ENCODE data around the gene SLC25A1.
"Not testable (repeated sequence)": the region's sequence is repeated elsewhere in the genome, so short reads cannot be mapped to it uniquely, and the experiment has no call there.

Gene SLC25A1

GRCh38 chr22:19156109-19156508 is 22.4 kb downstream of the SLC25A1 start:
- DNase-seq, result not testable (repeated sequence)

DNA sequence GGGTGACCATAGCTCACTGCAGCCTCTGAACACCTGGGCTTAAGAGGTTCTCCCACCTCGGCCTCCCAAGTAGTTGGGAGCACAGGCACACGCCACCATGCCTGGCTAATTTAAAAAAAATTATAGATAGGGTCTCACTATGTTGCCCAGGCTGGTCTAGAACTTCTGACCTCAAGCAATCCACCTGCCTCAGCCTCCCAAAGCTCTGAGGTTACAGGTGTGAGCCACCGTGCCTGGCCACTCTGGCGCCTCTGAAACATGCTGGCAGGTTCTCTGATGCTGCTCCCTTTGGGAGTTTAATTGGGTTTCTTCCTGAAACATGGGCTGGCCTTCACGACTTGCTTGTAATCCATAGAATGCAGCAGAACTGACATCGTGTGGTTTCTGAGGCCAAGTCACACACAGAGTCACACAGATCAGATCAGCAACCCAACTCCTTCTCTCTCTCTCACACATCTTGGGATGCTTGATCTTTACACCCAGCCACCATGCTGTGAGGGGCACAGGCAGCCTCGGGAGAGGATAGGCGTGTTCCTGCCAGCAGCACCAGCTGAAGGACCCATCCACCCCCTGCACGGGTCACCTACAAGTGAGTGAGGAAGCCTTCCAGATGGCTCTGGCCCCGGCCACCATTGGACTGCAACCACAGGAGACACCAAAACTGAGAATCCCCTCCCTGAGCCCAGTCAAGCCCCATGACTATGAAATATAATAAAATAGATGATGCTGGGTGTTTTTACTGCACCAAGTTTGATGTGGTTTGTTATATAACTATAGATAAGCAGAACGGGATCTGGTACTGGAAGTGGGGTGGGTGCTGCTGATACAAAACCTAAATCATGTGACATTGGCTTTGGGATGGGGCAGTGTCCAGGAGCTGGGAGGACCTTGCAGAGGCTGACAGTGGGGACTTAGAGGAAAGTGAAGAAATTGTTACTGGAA is 25.3 kb downstream of the SLC25A1 start:
- no peak for DNase-seq

DNA sequence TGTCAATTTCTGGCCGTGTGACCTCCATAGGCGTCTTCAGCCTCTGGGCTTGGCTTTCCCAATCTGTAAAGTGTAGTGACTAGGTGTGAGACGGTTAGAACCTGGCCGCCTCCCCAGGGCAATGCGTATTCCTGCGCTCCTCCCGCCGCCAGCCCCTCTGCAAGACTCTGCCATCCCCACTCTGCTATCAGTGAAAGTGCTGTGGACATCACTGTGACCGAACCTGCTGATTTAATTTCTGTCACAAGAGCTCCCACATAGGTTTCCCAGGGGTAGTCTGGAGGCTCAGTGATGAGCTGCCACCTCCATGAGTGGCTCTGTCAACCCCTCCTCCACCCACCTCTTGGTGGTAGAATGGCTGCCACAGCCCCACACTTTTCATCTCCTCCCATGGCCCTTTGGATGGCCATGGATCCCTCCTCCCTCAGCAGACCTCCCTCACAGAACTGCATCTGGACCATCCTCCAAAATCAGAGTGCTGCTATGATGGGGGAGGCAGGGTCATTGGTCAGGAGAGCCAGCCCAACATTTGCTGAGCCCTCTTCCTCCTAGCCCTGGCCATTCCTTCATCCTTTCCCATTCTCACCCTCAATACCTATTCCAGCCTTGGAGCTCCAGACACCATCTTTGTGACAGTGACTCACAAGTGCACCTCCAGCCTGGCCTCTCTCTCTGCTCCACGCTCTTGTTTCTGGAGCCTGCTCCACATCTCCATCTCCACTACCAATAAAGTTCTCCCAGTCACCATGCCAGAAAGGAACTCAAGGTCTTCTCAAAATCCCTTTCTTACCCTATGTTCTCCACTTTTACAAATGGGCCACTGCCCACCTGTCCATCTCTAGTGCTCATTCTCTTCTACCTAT is 27.0 kb downstream of the SLC25A1 start:
- no peak for DNase-seq

DNA sequence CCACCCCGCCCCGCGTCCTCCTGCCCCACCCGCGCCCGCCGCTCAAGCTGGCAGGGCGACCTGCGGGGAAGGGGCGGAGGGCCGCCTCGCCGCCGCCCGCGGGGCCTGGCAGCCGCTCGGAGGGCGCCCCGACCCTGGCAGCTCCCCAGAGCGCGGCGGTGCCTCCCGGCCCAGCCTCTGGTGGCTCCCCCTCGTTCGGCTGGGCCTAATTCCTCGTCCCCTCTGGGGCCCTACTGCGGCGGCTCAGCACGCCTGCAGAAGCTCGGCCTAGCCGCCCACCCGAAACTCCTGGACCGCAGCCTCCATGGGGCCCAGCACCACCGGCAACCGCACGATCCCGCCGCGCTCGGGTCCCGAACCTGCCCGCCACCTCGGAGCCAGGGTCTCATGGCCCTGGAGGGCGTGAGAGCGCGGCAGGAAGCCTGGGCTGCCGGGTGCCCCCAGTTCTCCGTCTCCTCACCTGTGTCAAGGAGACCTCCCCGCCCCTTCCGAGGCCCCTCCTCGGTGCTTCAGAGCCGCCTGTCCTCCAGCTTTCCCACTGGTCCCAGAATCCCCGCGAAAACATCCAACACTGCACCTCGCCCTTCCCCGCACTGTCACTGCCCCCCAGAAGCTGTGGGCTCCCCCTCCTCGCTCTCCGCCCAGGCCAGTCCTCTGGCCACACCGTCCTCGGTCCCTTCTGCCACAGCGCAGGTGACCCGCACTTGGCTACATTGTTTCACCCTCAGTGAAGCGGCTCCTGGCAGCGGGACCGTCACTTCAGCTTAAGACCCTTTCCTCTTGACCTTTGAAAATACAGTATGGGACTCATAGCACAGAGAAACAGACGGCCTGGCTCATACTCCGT is 27.8 kb downstream of the SLC25A1 start:
- DNase-seq, result no peak

- no peak for DNase-seq
These were observed 28.5 kb downstream of the SLC25A1 start, which contains the start of gene GSC2 for GRCh38 chr22:19149991-19150390. GSC2 (minus strand) TSS chr22:19150292; CDS start chr22:19150283, 9 bp downstream.

DNA sequence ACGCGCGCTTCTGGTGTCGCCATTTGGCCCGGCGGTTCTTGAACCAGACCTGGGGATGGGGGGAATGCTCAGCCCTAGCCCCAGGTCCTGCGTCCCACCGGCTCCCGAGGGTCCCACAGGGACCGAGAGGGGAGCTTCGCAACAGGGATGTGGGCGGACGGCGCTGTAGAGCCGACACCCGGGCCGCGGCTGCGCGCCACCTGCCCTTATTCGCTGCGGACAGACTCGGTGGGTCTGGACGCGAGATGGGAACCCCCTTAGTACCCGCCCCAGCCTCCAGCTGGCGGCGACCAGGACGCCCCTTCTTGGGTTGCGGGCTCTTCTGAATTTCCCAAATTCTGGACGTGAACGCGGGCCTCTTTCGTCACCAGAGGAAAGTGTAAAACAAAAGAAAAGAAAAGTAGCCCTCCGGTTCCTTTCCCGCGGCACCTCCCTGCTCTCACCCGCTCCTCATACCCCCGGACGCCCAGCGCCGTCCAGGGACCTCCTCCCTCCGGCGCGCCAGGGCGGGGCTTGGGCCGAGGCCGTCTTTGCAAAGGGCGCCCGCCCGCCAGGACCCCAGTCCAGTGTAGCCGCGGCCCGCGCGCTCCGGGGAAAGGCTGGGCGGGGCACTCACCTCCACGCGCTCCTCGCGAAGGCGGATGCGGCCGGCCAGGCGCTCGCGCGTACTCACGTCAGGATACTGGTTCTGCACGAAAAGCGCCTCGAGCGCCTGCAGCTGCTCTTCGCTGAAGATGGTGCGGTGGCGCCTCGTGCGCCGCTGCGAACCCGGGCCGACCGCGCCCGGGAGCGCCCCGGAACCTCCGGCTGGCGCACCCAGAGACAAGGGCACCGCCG is 29.3 kb downstream of the SLC25A1 start:
- peak; percentile 49 for DNase-seq

DNA sequence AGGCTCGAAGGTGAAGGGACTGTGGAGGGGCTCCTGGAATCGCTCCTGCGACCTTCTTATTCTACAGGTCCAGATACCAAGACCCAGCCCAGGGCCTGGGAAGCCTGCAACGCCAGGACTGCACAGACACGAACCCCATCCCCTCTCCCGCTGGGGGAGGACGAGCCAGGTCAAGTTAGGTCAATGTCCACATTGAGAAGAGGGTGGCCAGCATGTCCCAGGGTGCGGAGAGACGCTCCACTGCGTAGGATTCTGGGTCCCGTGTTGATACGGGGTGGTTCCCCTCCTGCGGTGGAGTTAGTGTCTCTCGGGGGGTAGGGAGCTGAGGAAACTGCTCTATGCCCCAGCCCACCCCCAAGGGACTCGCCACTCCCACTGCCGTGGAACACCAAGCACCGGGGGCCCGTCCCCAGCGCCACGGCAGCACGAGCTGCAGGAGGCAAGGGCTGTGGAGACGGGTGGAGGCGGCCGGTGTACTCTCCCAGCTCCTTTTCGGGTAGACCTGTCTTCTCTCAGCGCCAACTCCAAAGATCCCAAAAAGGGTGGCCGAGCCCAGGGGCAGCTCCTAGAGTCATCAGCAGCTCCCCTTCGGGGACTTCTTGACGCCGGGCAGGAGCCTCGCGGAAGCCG is 30.0 kb downstream of the SLC25A1 start:
- DNase-seq, result no peak

GRCh38 chr22:19147195-19147780 is 31.2 kb downstream of the SLC25A1 start:
- no peak for DNase-seq

DNA sequence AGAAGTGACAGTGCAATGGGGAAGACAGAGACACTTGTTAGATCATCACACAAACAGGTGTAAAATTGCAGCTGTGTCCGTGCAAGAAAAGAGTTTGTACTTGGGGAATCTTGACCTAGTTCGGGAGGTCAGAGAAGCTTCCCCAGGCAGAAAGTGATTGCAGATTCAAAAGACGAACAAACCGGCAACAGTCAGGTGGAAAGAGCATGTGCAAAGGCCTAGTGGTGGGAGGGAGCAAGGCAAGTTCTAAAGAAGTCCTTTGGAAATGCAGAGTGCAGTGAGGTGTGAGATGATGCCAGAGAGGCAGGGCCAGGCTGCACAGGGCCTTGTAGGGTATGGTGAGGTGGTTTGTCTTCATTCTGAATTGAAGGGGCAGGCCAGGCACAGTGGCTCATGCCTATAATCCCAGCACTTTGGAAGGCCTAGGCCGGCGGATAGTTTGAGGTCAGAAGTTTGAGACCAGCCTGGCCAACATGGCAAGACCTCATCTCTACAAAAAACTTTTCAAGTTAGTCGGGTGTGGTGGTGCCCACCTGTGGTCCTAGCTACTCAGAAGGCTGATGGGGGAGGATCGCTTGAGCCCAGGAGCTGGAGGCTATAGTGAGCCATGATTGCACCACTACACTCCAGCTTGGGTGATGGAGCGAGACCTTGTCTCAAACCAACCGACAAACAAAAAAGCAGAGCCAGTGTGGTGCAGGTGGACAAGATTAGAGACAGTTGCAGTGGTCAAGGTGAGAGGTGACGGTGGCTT is 32.1 kb downstream of the SLC25A1 start:
- DNase-seq, result no peak

DNA sequence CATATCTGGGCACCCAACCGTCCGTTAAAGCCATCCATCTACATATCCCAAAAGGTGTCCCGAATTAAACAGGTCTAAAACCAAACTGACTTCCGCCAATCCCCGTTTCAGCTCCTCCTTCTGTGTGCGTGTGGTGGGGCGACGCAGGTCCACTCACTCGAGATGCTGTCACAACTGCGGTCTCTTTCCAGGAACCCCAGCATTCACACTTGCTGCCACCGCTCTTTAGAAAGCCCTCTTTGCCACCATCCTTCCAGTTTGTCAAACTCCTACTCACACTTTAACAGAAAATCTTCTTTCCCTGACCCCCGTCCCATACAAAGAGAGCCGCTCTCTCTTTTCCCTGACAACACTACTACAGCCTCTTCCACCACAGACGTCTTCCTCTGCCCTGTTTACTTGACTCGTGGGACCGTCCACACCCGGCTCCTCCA is 34.6 kb downstream of the SLC25A1 start:
- DNase-seq, result no peak

- no peak for DNase-seq
These were observed 35.3 kb downstream of the SLC25A1 start for GRCh38 chr22:19143212-19143611.

DNA sequence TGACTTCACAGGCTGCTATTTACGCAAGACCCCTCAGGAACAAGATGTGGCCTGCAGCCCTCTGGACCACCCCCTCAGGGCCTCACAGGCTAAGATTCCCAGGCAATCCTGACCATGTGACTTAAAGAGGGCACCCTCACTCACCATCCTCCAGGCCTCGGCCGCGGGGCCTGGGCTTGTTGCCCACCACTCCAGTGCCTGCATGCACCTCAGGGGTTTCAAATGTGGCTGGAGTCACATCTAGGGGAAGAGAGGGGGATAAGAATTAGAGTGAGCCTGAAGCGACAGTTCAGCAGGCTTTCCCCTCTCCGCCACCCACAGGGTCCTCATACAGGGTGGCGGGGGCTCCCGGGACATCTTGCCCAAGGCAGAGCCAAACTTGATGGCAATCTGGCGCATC is 36.1 kb downstream of the SLC25A1 start:
- no peak for DNase-seq

DNA sequence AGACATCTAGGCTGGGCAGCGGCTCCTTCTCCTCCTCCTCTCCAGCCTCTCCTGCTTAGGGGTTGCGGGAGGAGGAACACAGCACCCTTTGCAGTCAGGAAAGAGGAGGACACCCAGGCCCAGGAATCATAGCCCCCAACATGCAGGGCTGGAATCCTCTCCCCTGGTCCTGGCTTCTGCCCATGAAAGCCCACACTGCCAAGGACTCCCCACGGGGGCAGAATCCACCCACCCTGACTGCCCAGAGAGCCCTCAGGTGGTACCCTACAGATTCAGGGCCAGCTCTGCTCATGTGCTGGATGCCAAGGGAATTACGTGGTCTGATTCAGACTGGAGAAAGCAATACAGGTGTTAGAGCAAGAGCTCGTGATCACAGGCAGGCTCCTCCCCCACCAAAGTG is 38.6 kb downstream of the SLC25A1 start:
- no peak for DNase-seq

GRCh38 chr22:19139001-19139356 is 39.6 kb downstream of the SLC25A1 start:
- no peak for DNase-seq

DNA sequence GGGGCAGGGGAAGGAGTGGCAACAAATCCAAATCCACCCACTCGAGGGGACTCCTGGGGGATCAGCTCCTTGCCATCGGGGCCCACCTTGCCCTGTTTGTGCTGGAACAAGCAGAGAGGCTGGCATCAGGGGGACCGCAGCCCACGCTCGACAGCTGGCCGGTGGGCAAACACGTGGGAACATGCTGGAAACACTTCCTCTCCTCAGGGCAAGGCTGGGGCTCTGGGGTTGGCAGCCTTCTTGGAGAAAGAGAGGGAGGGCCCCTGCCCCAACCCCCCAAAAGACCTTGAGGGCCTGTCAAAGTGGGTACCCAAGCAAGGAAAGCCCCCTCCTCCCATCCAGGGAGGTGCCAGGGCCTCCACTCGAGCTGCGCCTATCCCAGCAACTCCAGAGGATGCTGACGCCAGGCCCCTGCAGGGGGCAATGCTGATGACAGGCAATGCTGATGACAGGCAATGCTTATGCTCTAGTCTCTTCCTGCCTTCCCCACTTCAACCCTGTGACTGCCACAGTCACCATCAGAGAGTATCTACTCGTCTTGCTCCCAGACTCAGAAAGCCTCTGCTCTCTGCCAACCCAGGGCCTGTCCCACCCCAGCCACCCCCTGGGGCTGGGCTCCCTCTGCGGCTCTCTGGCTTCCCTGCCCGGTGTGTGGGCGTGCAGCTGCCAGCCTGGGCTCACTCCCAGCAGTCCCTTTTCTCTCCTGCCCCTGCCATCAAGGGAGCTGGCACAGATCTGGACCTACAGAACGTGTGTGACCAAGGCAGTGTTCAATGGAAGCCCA is 40.1 kb downstream of the SLC25A1 start:
- DNase-seq, result no peak

DNA sequence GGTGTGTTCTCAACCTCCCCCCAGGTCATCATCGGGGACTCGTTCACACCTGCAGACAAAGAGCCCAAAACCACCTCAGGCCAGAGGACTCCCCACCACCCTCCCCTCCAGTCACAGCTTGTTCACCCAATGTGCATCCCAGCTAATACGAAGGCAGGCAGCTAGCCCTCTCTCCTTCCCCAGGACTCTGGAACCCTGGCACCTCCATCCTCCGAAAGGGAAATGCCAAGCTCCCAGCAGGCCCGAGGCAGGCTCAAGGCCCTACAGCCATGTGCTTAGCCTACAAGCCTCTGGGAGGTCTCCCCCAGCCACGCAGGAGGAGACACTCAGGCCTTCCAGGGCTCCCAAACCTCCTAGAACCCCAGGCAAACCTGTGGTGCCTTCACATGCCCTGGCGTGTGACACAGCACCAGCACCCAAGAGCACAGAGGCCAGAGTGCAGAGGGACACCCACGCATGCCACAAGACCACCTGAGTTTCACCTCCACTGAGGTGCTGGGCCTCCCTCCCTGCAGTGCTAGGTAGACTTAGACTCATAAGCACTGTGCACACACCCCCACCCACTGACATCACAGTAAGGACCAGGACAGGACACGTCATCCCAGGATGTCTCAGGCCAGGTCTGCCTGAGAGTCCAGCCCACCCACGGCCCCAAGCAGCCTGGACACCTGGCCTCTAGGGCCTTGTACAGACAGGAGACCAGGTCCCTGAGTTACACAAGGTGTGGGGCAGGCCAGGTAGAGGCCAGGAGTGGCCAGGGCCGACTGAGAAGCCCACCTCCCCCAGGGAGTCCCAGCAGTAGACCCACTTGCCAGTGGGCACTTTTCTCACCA is 40.9 kb downstream of the SLC25A1 start:
- DNase-seq, result no peak

DNA sequence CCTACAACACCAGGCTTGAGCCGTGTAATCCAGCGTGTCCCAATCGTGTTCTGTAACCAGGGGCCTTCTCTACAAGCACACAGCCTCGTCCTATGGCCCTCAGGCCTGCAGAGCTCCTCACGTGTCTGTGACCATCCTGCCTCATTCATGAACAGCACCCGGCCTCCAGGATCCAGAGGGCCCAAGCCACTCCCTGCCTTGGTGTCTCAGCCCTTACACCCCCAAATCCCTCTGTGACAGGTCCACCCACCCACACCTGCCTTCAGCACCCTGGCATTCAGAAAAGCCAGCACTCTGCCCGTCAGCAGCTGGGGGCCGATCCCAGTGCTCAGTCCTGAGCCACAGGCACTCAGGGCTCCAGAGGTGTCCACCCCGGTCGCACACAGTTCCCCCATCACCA is 41.6 kb downstream of the SLC25A1 start:
- DNase-seq, result no peak

GRCh38 chr22:19134874-19135273 is 43.7 kb downstream of the SLC25A1 start:
- DNase-seq, result no peak
